GM04504 (cell line): ENCODE data around the gene KLRG1.

Experiments used
- DNase-seq: peaks from one replicate; pipeline ENCODE4 v3.0.0-alpha.2; 2012; ENCODE audit warnings: low read depth

The KLRG1 gene

DNA sequence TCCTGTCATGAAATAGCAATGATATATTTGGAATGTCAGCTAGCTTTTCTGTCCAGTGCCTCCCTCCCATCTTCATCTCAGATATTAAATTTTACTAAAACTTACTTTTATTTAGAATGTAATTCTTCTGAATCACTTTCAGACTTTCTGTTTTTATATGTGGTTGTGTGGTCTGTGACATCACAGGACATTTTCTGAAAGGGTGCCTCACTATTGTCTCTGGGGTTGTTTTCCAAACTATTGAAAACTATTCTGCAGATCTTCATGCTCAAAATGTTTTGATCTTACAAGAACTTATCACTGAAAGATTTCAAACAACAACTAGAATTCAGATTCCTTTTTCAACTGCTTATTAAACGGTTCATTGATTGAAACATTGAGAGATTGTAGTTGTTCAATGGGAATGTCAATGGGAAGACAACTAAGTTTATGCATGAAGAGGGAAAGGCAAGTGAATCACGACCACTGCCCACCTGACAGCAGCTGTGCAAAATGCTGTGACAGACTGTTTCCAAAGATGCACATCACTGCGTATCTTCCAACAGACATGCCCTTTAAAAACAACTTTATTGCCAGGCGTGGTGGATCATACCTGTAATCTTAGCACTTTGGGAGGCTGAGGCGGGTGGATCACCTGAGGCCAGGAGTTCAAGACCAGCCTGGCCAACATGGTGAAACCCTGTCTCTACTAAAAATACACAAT lies 51.3 kb downstream of the KLRG1 start:
- DNase-seq = no peak

DNA sequence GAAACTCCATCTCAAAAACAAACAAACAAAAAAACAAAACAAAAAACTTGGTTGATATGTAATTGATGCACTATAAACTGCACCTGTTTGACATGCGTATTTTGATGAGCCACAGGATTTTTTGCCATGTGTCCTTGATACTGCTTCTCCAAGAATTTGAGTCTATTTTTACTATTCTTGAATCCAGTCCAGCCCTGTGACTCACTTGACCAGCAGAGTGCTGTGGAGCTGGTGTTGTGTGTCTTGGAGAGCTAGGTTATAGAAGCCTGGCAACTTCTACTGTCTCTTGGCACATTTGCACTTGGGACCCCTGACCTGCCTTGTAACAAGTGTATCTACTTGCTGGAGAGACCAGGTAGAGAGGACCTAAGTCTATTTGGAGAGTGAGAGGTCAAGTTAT lies 52.0 kb downstream of the KLRG1 start:
- no peak for DNase-seq

DNA sequence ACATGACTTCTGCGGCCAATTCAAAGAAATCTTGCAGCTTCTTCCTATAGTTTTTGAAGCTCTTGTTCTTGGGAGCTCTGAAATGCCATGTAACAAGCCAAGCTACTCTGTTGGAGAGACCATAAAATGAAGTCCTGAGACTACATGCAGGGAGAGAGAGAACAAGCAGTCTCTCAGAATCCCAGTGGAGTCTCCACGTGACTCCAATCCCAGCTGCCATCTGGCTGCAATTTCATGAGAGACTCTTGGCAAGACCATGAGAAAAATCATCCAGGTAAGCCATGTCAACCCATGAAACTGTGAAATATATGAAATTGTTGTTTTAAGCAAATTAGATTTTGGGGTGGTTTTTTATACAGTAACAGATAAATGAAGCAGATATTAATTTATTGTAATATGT lies 54.4 kb downstream of the KLRG1 start:
- DNase-seq = no peak

DNA sequence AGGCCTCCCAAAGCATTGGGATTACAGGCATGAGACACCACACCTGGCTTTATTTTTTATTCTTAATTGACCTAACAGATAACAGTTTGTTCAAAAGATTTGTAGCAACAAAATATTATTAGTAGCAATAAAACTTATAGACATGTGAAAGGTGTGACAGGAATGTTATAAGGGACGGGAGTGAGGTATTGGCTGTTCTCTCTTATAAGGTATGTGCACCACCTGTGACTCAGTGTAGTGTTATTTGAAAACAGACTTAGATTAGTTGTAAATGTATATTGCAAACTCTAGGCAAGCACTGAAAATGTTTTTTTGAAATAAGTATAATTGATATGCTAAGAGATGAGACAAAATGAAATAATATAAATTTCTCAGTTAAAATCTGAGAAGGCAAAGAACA lies 57.8 kb downstream of the KLRG1 start:
- DNase-seq = no peak

DNA sequence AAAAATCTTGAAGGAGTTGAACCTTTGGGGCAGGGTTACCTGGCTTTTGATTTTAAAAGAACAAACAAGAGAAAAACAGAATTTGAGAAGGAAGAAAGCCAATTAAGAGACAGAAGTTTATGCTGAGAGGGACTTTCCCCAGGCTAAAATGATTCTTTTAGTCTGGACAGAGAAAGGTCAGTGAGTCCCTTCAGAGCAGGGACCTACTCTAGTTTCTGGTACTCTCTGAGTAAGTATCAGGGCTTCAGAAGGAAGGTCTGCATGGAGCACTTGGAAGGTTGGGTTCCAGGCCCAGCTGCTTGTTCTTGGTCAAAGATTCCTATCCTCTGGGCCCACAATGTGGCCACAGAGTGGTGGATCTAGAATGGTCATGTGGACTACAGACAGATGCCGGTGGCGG lies 59.6 kb downstream of the KLRG1 start:
- DNase-seq = no peak

DNA sequence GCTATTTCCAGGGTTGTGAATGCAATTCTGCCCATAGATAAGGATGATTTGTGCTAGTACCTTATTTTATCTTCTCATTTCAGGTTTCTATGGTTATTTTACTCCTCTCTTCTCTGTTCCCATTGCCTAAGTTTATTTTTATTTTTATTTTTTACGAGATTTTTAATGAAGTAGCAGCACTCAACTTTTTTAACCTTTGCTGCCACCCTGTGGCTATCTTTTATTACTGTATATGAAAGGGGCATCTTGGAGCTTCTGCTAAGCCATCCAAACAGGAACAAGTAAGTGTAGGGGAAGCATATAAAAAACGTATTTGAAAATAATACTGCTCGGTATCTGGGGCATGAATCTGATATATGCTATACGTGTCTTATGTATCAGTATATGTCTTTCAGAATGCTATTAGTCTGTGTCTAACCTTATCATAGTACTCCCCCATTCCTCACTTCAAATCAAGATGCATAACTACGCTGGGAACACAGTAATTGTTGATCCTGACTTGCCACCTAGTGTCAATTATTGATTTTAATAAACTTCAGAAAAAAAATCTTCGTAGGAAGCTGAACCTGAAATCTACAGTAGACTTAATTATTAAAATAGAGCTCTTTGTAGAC lies 60.3 kb downstream of the KLRG1 start:
- no peak for DNase-seq

DNA sequence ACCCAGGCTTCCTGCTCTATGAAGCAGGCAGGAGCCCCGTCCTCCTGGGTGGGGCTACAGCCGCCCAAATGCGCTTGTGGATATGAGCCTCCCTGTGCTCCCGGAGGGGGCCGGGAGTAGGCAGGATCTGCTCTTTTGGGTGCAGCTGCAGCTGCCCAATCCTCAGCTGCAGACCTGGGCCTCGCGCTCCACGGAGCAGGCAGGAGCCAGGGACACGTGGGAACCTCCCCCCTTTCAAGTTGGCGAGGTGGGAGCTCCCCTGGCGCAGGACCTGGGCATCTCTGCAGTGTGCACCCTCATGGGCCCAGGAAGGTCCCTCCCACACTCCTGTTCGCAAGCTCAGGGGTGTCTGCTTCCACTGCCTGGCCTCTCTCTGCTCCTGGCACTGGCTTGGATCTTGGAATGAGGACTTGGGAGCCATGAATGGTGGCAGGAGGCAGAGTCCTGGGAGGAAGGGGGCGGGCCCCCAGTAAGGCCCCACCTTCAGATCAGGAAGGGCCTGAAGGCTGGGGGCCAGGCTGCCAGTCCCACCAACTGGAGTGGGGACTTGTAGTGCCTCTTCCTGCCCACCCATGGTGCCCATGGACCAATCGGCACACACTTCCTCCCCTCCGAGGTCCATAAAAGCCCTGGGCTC lies 61.3 kb downstream of the KLRG1 start:
- no peak for DNase-seq

DNA sequence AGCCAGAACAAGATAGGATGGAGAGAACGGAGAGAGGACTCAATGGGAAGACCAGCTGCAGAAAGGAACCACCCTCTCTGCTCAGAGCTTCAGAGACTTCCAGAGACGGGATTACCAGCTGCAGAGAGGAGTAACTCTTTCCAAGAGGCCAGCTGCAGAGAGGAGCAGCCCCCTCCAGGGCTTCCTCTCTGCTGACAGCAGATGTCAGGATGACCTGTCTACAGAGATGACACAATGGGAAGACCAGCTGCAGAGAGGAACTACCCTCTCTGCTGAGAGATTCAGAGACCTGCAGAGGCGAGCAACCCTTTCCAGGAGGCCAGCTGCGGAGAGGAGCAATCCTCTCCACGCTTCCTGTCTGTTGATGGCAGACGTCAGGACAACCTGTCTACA lies 61.8 kb downstream of the KLRG1 start:
- no peak for DNase-seq

DNA sequence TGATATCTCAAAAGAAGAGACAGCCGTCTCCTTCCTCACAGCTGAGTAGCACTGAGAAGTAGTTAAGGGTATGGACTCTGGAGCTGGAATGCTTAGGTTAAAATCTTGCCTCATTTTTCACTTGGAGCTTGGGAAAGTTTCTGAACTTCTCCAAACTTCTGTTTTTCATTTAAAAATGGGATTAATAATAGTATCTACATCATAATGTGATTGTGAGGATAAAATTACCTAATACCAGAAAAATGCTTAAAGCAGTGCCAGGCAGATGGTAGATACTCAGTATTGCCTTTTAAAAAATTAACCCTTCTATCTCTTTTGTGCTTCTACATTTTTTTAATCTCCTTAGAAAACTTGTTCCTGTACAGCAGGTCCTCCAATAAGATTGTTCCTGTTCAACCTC lies 63.3 kb downstream of the KLRG1 start:
- DNase-seq = no peak
